Lung (tissue), 12 donors: Measurements from ENCODE around the gene IL17B. TPM values are rescaled to one million over a fixed set of nuclear protein-coding genes. Genes with fewer than 3 reads are reported as not detected.

Experiments
- ATAC-seq: fragments of 200-7000 bp; cut with Tn5 transposase; one replicate; pipeline ENCODE4 v1.9.1; 2020; ENCODE audit warnings: moderate number of reproducible peaks; ENCODE audit not compliant: insufficient read depth, low FRiP score
- DNase-seq, 3 donors: peaks; one replicate each; pipeline ENCODE4 v3.0.0-alpha.2; 2013 to 2017
- H3K27ac ChIP-seq, 2 donors: one replicate each; pipeline ENCODE4 v1.5.1; 2013; ENCODE audit warnings: mild to moderate bottlenecking in 2 of 2, moderate library complexity in 2 of 2, control low read depth in 1 of 2, inconsistent platforms in 1 of 2, low read depth in 1 of 2, low read length in 1 of 2
- H3K27me3 ChIP-seq, 3 donors: one replicate each; pipeline ENCODE4 v1.5.1; 2013; ENCODE audit warnings: low read length in 2 of 3; ENCODE audit not compliant: control insufficient read depth in 3 of 3, insufficient read depth in 3 of 3
- H3K36me3 ChIP-seq, 4 donors: one replicate each; pipeline ENCODE4 v1.5.1; 2013; ENCODE audit warnings: low read length in 4 of 4, mild to moderate bottlenecking in 1 of 4, moderate library complexity in 1 of 4; ENCODE audit not compliant: control insufficient read depth in 4 of 4, insufficient read depth in 4 of 4
- H3K4me1 ChIP-seq, 5 donors: one replicate each; pipeline ENCODE4 v1.5.1; 2013; ENCODE audit warnings: low read length in 5 of 5, mild to moderate bottlenecking in 2 of 5, moderate library complexity in 1 of 5; ENCODE audit not compliant: control insufficient read depth in 5 of 5, insufficient read depth in 5 of 5
- H3K4me3 ChIP-seq: one replicate; pipeline ENCODE4 v1.5.1; 2013; ENCODE audit warnings: mild to moderate bottlenecking, control low read depth, moderate library complexity
- H3K9ac ChIP-seq, 2 donors: one replicate each; pipeline ENCODE4 v1.5.1; 2013; ENCODE audit warnings: low read length in 2 of 2, control low read depth in 1 of 2; ENCODE audit not compliant: insufficient read depth in 1 of 2
- H3K9me3 ChIP-seq, 4 donors: one replicate each; pipeline ENCODE4 v1.5.1; 2013; ENCODE audit warnings: low read length in 3 of 4, mild to moderate bottlenecking in 1 of 4, moderate library complexity in 1 of 4; ENCODE audit not compliant: control insufficient read depth in 4 of 4, insufficient read depth in 3 of 4
- WGBS, 2 donors: extraction: QIAGEN DNeasy Blood & Tissue Kit; methylation state at CpG; one replicate each; pipeline ENCODE4 v1.1.7; 2013; 5-methylcytosine and 5-hydroxymethylcytosine counted together
- polyA plus RNA-seq, 2 donors: library from polyadenylated mRNA; stranded (reverse); fragments of 200-250 nt; gene quantifications; one replicate each; pipeline ENCODE4 v1.2.1, GENCODE V29; 2013
- total RNA-seq, 2 donors: library from RNA; depleted of rRNA in 1 of 2; stranded (reverse); fragments of >200 nt in 1 of 2; gene quantifications; one replicate each; pipeline ENCODE4 v1.2.1, GENCODE V29; 2014 to 2021
- TF ChIP-seq, protein P1 (sequence below): IDR thresholded peaks from 2 replicates; pipeline ENCODE4 v1.5.1; 2012; ENCODE audit warnings: mild to moderate bottlenecking; ENCODE audit errors: control extremely low read depth, extremely low read depth
- donor health status: control.
- donor health status: control.
- donor health status: Bipolar disorder and iron deficiency.
- donor health status: healthy.
- donor health status: DM: yes; HTN: yes; CAD: no.

Gene IL17B
- total and polyA plus RNA-seq, 4 donors: 0.26 to 1.3 (median 0.39) TPM

DNA sequence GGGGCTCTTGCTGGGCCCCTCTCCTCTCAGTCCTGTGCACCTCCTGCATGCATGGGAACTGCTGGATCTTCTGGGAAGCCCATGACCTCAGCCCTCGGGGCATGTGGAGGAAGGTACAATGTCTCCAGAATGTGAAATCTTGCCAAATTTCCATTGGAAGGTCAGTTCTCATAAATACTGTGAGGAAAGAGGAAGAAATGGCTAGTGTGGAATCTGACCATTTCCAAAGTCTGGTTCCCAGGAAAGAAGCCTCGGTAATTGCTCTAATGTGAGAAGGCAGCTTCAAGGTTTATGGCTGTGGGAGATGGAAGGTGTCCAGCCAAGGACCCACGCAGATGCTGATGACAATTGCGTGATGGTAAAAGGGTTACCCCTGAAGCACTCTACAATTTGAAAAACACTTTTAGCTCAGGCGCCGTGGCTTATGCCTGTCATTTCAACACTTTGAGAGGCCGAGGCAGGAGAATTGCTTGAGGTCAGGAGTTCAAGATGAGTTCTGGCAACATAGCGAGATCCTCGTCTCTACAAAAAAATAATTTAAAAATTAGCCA lies 8.1 kb upstream of the IL17B start:
- Histone ChIP-seq H3K9me3 (no peaks in the 10 kb centered on the region), H3K9ac (no peak overlapping the region), H3K27ac (peak overlapping the region; percentile 51 to 68), H3K36me3 (no peaks in the 10 kb centered on the region), H3K27me3 (no peaks in the 10 kb centered on the region), H3K4me1 (peaks cover 5 to 65% (median 29%) of the 10 kb centered on the region in 5 donors), H3K4me3 (no peak overlapping the region)
- TF ChIP-seq, protein P1, sequence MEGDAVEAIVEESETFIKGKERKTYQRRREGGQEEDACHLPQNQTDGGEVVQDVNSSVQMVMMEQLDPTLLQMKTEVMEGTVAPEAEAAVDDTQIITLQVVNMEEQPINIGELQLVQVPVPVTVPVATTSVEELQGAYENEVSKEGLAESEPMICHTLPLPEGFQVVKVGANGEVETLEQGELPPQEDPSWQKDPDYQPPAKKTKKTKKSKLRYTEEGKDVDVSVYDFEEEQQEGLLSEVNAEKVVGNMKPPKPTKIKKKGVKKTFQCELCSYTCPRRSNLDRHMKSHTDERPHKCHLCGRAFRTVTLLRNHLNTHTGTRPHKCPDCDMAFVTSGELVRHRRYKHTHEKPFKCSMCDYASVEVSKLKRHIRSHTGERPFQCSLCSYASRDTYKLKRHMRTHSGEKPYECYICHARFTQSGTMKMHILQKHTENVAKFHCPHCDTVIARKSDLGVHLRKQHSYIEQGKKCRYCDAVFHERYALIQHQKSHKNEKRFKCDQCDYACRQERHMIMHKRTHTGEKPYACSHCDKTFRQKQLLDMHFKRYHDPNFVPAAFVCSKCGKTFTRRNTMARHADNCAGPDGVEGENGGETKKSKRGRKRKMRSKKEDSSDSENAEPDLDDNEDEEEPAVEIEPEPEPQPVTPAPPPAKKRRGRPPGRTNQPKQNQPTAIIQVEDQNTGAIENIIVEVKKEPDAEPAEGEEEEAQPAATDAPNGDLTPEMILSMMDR: no peak
- DNase-seq (peak; percentile 19 to 55 (median 33)), ATAC-seq (no peak)
- 56 to 61% methylated on average over 9 of the region's 9 CpGs for WGBS, 2 donors

DNA sequence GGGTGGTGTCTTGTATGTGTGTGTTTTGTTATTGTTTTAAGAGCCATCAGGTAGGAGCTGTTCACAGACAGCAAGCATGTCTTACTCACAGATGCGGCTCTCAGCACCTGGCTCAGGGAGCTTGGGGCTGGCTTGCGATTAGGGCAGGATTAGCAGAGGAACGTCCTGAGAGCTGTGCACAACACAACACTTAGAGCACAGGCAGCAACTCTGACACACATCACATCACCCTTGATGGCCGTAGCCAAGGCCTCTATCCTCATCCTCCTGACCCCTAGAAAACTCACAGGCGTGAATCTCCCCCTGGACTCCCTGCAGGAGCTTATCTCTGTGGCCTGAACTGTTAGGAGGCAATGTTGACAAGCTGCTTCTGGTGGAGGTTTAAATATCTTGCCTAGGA lies 7.1 kb upstream of the IL17B start:
- no peaks in the 10 kb centered on the region for H3K27me3 ChIP-seq
- H3K4me3 ChIP-seq: no peak overlapping the region
- H3K4me1 ChIP-seq: peaks cover 5 to 72% (median 32%) of the 10 kb centered on the region in 5 donors
- no peak overlapping the region for H3K9ac ChIP-seq
- ATAC-seq (no peak), DNase-seq (peak in 1 of 3 donors; percentile 43)
- H3K9me3 ChIP-seq: no peaks in the 10 kb centered on the region
- H3K36me3 ChIP-seq: no peaks in the 10 kb centered on the region
- WGBS, 2 donors: 82 to 88% methylated on average over 5 of the region's 5 CpGs
- H3K27ac ChIP-seq: peak overlapping the region; percentile 50 to 68
- TF ChIP-seq, protein P1: no peak

DNA sequence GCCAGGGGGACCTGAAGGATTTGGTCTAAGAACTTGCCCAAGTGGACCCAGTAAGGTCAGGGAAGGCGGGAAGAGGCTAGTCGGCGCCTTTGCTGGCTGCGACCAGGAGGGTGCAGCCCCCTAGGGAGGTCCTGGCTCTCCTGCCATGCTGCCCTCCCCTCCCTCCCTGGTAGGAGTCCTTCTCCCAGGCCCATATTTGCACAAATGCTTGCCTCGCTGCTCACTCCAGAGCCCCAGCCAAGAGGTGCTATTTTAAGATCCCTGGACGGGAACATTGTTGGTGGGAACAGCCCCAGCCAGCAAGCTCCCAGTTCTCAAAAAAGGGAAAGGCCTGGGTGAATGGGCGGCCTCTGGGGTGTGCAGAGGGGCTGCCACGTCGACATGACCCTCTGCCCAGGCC lies 4.3 kb upstream of the IL17B start:
- ATAC-seq (no peak), DNase-seq (peak in 1 of 3 donors; percentile 63)
- no peak overlapping the region for H3K9ac ChIP-seq
- H3K4me1 ChIP-seq: peaks cover 5 to 78% (median 33%) of the 10 kb centered on the region in 5 donors
- WGBS, 2 donors: 60 to 79% methylated on average over 9 of the region's 9 CpGs
- no peaks in the 10 kb centered on the region for H3K27me3 ChIP-seq
- TF ChIP-seq, protein P1: no peak
- H3K27ac ChIP-seq: peak overlapping the region; percentile 29 to 94
- no peaks in the 10 kb centered on the region for H3K36me3 ChIP-seq
- no peak overlapping the region for H3K4me3 ChIP-seq
- no peaks in the 10 kb centered on the region for H3K9me3 ChIP-seq
